ENCODE measurements around the gene PLEK2.

DNA sequence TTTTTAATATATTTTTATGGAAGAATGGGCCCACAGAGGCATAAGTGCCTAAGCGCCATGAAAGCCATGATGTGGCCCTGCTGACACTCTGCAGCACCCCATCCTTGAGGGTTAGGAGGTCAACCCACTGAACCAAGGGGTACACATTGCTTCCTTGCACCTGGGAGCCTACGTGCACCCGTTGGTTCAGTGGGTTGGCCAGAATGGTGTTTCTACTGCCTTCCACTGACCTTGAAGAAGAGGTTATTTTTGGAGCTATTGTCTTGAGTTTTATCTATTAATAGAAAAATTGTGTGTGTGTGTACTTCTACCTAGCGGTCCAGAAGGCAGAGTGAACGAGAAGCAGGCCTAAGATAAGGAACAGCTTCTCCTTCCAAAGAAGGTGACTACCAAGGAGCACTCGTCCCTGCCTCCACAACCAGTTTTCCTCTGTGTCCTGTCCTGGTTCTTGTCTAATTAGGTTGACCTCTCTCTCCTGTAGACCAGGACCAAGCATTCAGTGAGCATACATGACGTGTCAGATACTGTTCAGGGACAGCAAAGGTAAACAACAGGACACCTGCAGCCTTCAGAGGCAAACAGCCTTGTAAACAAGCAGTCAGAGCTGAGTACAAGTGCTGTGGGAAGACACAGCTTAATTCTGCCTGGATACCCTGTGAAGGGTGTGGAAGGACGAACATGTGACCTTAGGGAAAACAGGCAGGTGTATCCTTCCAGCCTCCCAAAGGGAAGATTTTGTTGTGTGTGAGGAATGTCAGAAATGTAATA lies 30.4 kb upstream of the PLEK2 start:
- TF ChIP-seq, protein P1, sequence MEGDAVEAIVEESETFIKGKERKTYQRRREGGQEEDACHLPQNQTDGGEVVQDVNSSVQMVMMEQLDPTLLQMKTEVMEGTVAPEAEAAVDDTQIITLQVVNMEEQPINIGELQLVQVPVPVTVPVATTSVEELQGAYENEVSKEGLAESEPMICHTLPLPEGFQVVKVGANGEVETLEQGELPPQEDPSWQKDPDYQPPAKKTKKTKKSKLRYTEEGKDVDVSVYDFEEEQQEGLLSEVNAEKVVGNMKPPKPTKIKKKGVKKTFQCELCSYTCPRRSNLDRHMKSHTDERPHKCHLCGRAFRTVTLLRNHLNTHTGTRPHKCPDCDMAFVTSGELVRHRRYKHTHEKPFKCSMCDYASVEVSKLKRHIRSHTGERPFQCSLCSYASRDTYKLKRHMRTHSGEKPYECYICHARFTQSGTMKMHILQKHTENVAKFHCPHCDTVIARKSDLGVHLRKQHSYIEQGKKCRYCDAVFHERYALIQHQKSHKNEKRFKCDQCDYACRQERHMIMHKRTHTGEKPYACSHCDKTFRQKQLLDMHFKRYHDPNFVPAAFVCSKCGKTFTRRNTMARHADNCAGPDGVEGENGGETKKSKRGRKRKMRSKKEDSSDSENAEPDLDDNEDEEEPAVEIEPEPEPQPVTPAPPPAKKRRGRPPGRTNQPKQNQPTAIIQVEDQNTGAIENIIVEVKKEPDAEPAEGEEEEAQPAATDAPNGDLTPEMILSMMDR (IDR thresholded peaks at IDR 0.05; ENCODE audit: extremely low read depth in 1 of 2, insufficient read depth in 1 of 2, low read depth in 1 of 2, low read length in 2 of 2): no peak
- TF ChIP-seq EZH2 (IDR thresholded peaks at IDR 0.05; ENCODE audit: borderline replicate concordance, low read depth, low read length, severe bottlenecking): no peak
- TF ChIP-seq POLR2AphosphoS5 (IDR thresholded peaks at IDR 0.05; ENCODE audit: insufficient read depth, low read depth, low read length): no peak
- TF ChIP-seq POLR2A (IDR thresholded peaks at IDR 0.05; ENCODE audit: low read depth, low read length): no peak
- no peak for TF ChIP-seq FOS (IDR thresholded peaks at IDR 0.05; ENCODE audit: borderline replicate concordance, insufficient read depth, low read length)
- no peak for TF ChIP-seq JUN (IDR thresholded peaks at IDR 0.05; ENCODE audit: borderline replicate concordance, insufficient read depth, insufficient read length, low read depth)
- TF ChIP-seq, protein P2, sequence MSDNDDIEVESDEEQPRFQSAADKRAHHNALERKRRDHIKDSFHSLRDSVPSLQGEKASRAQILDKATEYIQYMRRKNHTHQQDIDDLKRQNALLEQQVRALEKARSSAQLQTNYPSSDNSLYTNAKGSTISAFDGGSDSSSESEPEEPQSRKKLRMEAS (IDR thresholded peaks at IDR 0.05; ENCODE audit: insufficient read depth, insufficient read length): no peak
- TF ChIP-seq MYC (IDR thresholded peaks at IDR 0.05; ENCODE audit: low read depth, low read length): no peak
